ENCODE results near the gene NR2F1.

Gene NR2F1

DNA sequence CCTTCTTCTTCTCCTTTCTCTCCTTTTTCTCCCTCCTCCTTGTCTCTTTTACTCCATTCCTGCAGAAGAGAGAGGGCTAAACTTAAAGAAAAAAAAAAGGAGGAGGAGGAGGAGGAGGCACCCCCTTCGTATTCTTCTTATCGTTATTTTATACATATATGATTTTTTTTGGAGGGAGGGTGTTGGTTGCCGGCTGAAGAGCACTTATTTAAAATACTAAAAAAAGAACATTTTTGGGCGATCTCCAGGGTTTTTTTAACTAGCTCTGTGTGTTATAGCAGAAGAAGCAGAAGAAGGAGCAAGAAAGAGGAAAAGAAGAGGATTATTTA is 381 bp downstream of the NR2F1 start:
- Mint-ChIP-seq H3K4me3 (peak overlapping the region; percentile 56), H3K9me3 (no peaks in the 10 kb centered on the region), H3K4me1 (peaks cover 32% of the 10 kb centered on the region), H3K27me3 (peaks cover 35% of the 10 kb centered on the region), H3K27ac (no peak overlapping the region), H3K36me3 (no peaks in the 10 kb centered on the region)
- CTCF ChIA-PET = interaction anchor here (2.0 kb wide), 1 partner anchor 218 kb away, joined by 8 read pairs; no protein-coding TSS in a partner anchor
- no peak for DNase-seq

DNA sequence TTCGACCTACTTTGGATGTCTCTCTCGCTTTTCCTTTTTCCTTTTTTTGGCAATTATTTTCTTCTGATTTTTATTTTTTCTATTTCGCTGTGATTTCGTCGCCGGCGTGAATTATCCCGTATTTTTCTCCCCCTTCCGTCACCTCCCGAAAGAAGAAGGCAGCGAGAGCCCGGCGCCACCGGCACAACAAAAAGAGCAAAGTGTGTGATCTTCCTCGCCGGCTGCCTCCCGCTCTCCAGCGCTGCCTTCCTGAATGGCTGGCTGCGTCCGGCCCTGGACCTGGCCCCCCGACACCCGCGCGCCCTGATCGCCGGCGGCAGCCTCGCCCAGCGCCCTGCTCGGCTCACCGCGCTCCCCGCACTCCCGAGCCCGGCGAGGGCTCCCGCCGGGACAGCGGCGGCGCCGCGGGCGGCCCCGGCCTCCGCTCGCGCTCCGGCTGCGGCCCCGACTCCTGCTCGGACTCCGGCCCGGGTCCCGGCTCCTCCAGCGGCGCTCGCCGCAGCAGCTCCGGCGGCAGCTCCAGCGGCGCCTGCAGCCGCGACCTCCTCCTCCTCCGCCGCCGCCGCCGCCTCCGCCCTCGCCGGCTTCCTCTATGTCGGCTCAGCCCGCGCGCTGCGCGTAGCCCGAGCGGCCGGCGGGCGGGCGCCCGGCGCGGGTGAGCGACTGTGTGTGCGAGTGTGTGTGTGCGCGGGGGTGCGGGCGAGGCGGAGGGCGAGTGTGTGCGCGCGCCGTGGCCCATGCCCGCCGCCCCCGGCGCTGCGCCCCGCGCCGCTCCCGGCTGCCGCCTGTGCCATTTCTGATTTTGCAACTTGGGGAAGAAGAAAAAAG is 960 bp downstream of the NR2F1 start:
- Mint-ChIP-seq H3K4me3 (peak overlapping the region; percentile 56), H3K36me3 (peaks cover 3% of the 10 kb centered on the region), H3K27ac (no peak overlapping the region), H3K9me3 (peaks cover 2% of the 10 kb centered on the region), H3K4me1 (peaks cover 34% of the 10 kb centered on the region), H3K27me3 (peaks cover 40% of the 10 kb centered on the region)
- DNase-seq = peak; percentile 47
- CTCF ChIA-PET = interaction anchor here (2.0 kb wide), 1 partner anchor 217 kb away, joined by 8 read pairs; no protein-coding TSS in a partner anchor

DNA sequence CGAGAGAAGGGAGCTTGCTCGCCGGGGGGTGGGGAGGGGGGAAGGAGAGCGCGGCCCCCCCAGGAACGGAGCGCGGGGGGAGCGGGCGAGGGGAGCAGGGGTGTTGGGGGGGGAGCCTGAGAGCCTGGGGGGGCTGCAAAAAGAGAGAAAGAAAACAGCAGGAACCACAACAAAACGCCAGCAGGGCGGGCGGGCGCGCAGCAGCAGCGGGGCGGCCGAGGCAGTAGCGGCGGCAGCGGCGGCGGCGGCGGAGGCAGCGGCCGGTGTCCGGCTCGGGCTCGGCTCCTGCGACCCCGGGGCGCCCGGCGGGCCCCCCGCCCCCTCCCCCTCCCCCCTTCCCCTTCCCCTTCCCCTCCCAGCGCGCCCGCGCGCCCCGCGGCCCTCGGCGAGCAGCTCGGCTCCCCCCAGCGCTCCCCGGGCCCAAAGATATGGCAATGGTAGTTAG is 1.6 kb downstream of the NR2F1 start:
- Mint-ChIP-seq H3K9me3 (peaks cover 2% of the 10 kb centered on the region), H3K27me3 (peaks cover 46% of the 10 kb centered on the region), H3K36me3 (peaks cover 6% of the 10 kb centered on the region), H3K4me1 (peaks cover 35% of the 10 kb centered on the region), H3K4me3 (peak overlapping the region; percentile 31), H3K27ac (no peak overlapping the region)
- DNase-seq = no peak
- CTCF ChIA-PET = interaction anchor here (1.2 kb wide), 1 partner anchor 22 kb away, joined by 3 read pairs; no protein-coding TSS in a partner anchor

DNA sequence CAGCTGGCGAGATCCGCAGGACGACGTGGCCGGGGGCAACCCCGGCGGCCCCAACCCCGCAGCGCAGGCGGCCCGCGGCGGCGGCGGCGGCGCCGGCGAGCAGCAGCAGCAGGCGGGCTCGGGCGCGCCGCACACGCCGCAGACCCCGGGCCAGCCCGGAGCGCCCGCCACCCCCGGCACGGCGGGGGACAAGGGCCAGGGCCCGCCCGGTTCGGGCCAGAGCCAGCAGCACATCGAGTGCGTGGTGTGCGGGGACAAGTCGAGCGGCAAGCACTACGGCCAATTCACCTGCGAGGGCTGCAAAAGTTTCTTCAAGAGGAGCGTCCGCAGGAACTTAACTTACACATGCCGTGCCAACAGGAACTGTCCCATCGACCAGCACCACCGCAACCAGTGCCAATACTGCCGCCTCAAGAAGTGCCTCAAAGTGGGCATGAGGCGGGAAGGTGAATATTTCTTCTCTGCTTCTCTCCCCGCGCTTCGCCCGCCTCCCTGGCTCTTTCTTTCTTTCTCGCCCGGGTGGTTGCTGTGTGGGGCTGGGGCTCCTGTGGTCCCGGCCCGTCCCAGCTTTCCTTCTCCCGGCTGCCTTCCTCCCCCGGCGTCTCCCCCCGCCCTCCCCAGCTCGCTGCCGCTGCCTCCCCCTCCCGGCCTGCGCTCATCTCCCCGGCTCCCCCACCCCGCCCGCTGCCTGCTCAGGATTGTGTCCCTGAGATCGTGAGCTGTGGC is 2.2 kb downstream of the NR2F1 start:
- DNase-seq = no peak
- CTCF ChIA-PET = interaction anchor here (0.8 to 1.2 kb wide), 2 partner anchors 22 to 216 kb away, joined by 3 to 5 read pairs; no protein-coding TSS in a partner anchor
- no peak overlapping the region for H3K27ac Mint-ChIP-seq
- H3K27me3 Mint-ChIP-seq = peaks cover 52% of the 10 kb centered on the region
- peaks cover 30% of the 10 kb centered on the region for H3K4me1 Mint-ChIP-seq
- H3K9me3 Mint-ChIP-seq = peaks cover 2% of the 10 kb centered on the region
- peaks cover 6% of the 10 kb centered on the region for H3K36me3 Mint-ChIP-seq
- H3K4me3 Mint-ChIP-seq = peak overlapping the region; percentile 38

DNA sequence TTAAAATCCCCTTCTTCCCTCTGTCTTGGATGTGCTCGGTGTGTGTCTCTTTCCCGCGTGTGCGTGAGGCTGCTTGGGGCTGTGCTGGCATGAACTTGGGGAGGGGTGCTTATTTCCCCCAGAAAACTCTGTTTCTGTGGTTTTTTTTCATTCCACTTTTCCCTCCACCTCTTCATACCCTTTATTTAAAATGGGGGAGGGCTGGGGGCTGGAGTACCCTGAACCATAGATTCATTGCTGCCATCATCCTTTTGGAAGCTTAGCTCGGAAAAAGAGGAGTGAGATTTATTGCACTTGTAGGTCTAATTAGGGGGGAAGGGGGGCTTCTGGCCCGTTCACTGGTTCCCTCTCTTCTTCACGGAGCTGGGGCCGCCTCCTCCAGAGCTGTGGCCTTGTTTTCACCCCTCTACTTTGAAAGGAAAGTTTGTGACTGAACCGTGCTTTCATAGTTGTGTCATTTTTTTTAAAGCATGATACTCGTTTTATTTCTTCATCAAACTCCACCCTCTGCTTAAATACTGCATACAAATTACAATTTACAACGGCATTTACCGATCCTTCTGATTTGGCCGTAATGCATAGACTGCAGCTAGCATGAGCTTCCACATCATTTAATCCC is 2.9 kb downstream of the NR2F1 start:
- Mint-ChIP-seq H3K27ac (peak overlapping the region; percentile 19), H3K4me1 (peaks cover 23% of the 10 kb centered on the region), H3K36me3 (peaks cover 6% of the 10 kb centered on the region), H3K4me3 (peak overlapping the region; percentile 54), H3K9me3 (peaks cover 2% of the 10 kb centered on the region), H3K27me3 (peaks cover 58% of the 10 kb centered on the region)
- CTCF ChIA-PET = interaction anchor here (0.7 to 1.2 kb wide), 3 partner anchors 17 to 215 kb away, joined by 3 to 5 read pairs (median 3); no protein-coding TSS in a partner anchor
- DNase-seq = no peak

DNA sequence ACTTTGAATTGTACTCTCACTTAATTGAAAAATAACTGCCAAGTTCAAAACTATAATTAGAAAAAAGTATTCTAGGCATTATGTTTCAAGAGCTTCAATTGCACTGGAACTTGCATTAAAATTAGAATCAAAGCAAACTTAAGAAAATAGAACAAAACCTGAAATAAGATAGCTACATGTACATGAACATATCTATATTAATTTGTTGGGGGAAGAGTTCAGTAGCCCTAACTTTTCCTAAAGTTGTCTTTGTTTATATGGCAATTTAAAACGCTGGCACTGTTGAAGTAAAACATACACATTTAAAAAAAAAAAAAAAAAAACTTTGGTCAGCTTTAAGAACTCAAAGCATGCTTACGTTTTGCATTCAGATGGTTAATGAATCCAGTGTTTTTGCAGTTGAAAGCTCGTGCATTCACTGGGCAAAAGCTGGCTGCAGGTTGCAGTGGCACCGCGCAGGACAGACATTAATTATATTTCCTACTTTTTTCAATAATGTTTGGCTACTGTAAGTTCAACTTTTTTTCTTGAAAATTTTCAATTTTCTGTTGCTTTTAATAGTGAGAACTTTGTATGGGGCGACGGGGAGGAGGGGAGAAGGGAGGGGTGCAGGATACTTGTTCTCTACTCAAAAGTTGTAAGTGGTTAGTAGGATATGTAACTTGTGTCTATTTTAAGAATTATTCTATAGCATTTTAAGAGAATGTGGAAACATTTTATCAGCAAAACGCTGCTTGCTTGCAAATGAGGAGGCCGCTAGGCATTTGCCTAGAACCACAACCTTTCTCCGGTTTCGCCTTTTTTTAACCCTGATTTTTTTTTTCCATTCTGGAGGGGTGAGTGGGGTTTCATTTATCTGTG is 3.9 kb downstream of the NR2F1 start:
- Mint-ChIP-seq H3K27ac (peak overlapping the region; percentile 68), H3K36me3 (peaks cover 6% of the 10 kb centered on the region), H3K4me3 (no peak overlapping the region), H3K9me3 (peaks cover 2% of the 10 kb centered on the region), H3K27me3 (peaks cover 68% of the 10 kb centered on the region), H3K4me1 (peaks cover 21% of the 10 kb centered on the region)
- DNase-seq = no peak
- CTCF ChIA-PET = interaction anchor here (0.7 to 1.2 kb wide), 5 partner anchors 13 to 798 kb away, joined by 3 to 5 read pairs (median 4); no protein-coding TSS in a partner anchor

DNA sequence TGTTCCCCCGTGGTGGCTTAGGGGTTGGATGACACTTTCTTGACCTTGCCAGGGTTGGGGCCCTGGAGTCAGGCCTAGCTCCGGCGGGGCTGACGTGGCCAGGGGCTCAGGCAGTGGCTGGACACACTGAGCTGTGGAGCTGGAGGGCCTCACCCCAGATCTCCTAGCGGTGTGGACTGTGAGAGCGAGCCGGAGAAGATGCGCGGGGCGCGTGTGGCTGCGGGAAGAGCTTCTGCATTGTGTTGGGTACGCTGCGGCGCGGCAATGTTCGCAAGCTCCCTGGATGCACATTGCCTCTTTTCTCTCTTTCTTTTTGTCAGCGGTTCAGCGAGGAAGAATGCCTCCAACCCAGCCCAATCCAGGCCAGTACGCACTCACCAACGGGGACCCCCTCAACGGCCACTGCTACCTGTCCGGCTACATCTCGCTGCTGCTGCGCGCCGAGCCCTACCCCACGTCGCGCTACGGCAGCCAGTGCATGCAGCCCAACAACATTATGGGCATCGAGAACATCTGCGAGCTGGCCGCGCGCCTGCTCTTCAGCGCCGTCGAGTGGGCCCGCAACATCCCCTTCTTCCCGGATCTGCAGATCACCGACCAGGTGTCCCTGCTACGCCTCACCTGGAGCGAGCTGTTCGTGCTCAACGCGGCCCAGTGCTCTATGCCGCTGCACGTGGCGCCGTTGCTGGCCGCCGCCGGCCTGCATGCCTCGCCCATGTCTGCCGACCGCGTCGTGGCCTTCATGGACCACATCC is 4.8 kb downstream of the NR2F1 start:
- no peak for DNase-seq
- peak overlapping the region; percentile 68 for H3K27ac Mint-ChIP-seq
- H3K4me3 Mint-ChIP-seq = no peak overlapping the region
- H3K4me1 Mint-ChIP-seq = peaks cover 21% of the 10 kb centered on the region
- H3K9me3 Mint-ChIP-seq = peaks cover 2% of the 10 kb centered on the region
- H3K27me3 Mint-ChIP-seq = peaks cover 73% of the 10 kb centered on the region
- peaks cover 6% of the 10 kb centered on the region for H3K36me3 Mint-ChIP-seq
- CTCF ChIA-PET = interaction anchor here (0.7 to 1.1 kb wide), 3 partner anchors 12 to 544 kb away, joined by 4 to 5 read pairs (median 4); no protein-coding TSS in a partner anchor

DNA sequence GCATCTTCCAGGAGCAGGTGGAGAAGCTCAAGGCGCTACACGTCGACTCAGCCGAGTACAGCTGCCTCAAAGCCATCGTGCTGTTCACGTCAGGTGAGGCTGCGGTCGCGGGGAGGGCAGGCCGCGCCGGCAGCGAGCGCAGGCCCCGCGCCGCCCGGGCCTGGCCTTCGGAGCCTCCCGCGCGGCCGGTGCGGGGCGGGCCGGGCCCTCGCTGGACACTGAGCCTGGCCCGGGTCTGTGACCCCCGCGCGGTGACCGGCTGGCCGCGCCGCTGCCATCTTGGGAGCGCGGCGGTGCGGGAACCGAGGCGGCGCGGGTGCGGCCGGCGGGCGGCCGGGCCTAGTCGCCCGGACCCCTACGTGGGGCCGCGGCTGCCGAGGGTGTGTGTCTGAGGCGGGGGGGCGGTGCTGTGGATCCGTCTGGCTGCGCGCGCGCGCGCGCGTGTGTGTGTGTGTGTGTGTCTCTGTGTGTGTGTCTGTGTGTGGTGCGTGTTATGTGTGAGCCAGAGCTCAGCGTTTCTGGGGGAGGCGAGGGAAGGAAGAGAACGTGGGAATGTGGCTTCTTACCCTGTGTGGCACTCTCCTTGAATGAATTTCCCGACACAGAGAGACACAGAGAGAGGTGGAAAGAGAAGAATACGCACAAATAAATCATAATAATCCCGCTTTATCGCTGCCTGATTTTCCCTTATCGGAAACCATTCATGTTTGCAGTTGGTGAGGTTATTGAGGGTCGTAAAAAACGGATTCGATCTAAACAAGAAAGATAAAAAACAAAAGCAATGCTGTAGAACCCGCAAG is 5.5 kb downstream of the NR2F1 start:
- H3K27me3 Mint-ChIP-seq = peaks cover 81% of the 10 kb centered on the region
- peak overlapping the region; percentile 23 for H3K4me3 Mint-ChIP-seq
- H3K36me3 Mint-ChIP-seq = peaks cover 6% of the 10 kb centered on the region
- peak overlapping the region; percentile 82 for H3K27ac Mint-ChIP-seq
- CTCF ChIA-PET = interaction anchor here (0.8 kb wide), 1 partner anchor 19 kb away, joined by 4 read pairs; no protein-coding TSS in a partner anchor
- H3K4me1 Mint-ChIP-seq = peaks cover 20% of the 10 kb centered on the region
- peaks cover 2% of the 10 kb centered on the region for H3K9me3 Mint-ChIP-seq
- DNase-seq = no peak

DNA sequence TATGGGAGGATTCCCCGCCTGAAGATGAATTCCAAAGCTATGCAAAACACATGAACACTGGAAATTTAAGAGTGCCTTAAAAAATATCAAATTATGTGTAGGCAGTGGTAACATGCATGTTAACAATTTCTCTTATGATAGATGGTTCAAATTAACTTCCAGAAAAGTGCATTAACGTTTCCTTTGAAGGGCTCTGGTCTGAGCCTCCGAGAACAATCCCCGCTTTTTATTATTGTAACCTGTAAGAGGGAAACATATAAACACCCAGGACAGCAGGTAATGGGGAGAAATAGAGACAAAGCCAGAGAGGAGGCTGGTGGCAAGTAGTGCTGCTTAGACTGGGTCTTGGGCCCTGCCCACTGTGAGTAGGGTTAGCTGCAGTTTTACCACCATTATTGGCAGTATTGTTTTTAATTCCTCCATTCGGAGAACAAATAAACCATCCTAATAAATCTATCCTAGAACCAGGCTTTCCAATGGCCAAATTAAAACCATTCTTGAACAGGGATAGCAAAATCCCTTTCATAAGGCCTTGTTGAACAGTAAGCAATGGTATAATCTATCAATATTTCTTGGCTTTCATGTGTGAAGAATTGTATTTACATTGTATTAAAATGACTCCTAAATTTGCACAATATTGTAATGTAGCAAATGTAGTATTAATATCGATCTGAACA is 6.3 kb downstream of the NR2F1 start:
- peaks cover 17% of the 10 kb centered on the region for H3K4me1 Mint-ChIP-seq
- no peak for DNase-seq
- H3K9me3 Mint-ChIP-seq = peaks cover 2% of the 10 kb centered on the region
- peaks cover 87% of the 10 kb centered on the region for H3K27me3 Mint-ChIP-seq
- H3K36me3 Mint-ChIP-seq = peaks cover 6% of the 10 kb centered on the region
- no peak overlapping the region for H3K4me3 Mint-ChIP-seq
- CTCF ChIA-PET = no interaction called here
- H3K27ac Mint-ChIP-seq = peak overlapping the region; percentile 82

DNA sequence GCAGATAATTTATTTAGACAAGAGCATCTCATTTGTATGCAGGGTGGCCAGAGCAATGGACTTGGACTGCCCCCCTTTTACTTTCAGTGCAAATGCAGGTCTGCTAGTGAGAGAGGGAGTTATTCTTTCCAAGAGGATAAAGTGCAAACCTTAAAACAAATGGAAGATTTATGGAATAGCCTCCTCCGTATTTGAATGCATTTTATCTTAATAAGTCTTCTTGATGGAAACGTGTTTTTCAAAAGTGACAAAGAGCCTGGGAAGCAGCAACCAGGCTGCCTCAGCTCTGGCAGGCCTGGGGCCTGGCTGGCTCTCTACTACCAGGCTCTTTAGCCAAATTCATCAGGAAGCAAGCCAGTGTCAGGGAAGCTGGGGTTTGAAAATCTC is 6.8 kb downstream of the NR2F1 start:
- peaks cover 17% of the 10 kb centered on the region for H3K4me1 Mint-ChIP-seq
- CTCF ChIA-PET = no interaction called here
- peaks cover 2% of the 10 kb centered on the region for H3K9me3 Mint-ChIP-seq
- DNase-seq = no peak
- H3K4me3 Mint-ChIP-seq = no peak overlapping the region
- H3K36me3 Mint-ChIP-seq = peaks cover 6% of the 10 kb centered on the region
- no peak overlapping the region for H3K27ac Mint-ChIP-seq
- peaks cover 87% of the 10 kb centered on the region for H3K27me3 Mint-ChIP-seq

DNA sequence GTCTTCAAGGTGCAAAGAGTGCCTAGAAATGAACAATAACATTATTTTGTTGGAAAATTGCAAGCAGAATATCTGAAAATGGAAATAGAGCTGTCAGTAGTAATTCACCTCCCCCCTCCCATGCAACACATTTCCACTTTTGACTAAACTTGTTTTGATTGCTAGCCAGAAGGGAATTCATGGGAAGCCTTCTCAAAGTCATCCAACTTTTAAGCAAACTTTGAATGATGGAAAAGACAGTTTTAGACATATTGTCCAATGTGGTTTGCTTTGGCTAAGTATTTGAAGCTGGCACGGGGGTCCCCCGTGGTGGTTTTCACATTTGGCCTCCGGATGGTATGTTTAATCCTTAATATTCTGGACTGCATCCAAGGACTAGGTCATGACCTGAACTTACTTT is 7.5 kb downstream of the NR2F1 start:
- H3K9me3 Mint-ChIP-seq = peaks cover 2% of the 10 kb centered on the region
- peaks cover 13% of the 10 kb centered on the region for H3K4me1 Mint-ChIP-seq
- no peak overlapping the region for H3K27ac Mint-ChIP-seq
- no peak overlapping the region for H3K4me3 Mint-ChIP-seq
- no peak for DNase-seq
- CTCF ChIA-PET = no interaction called here
- peaks cover 81% of the 10 kb centered on the region for H3K27me3 Mint-ChIP-seq
- peaks cover 9% of the 10 kb centered on the region for H3K36me3 Mint-ChIP-seq

All from activated naive CD4-positive, alpha-beta T cell treated with anti-CD3 and anti-CD28 coated beads, Interleukin-2, amount 10 ng/mL, durations not matched to agents 7 days and 5 days (primary cell).